H1 (cell line): ENCODE data around the gene KLHDC8A. TPM values are rescaled to one million over a fixed set of nuclear protein-coding genes. Genes with fewer than 3 reads are reported as not detected.
A peak's percentile ranks its signal among the peaks of the same experiment; 100 is the strongest.

Source experiments
- CTCF ChIA-PET: fragments of 300-600 bp; sonication (Branson Sonifier 250); formaldehyde crosslinking; loops from one replicate; lab custom pipeline; 2021; ENCODE audit not compliant: partially characterized antibody; lab: Charles Lee
- POLR2A ChIA-PET: fragments of 300-600 bp; sonication (Branson Sonifier 250); formaldehyde crosslinking; loops from one replicate; lab custom pipeline; 2021; ENCODE audit warnings: inconsistent platforms; ENCODE audit not compliant: partially characterized antibody; lab: Charles Lee
- DNase-seq, 2 experiments: peaks; one replicate each; pipeline versions ENCODE4 v3.0.0 to v3.0.0-alpha.2; 2010 to 2022; ENCODE audit warnings: low spot score in 2 of 2, low read depth in 1 of 2, mixed read lengths in 1 of 2
- FAIRE-seq: peaks from 2 replicates; lab custom pipeline; 2011; peaks lifted over from hg19 to GRCh38; lab: Jason Lieb, UNC
- H2AFZ ChIP-seq: 2 replicates; pipeline ENCODE4 v1.8.1; 2012; ENCODE audit warnings: low read length, inconsistent platforms
- H2AK5ac ChIP-seq: 2 replicates; pipeline ENCODE4 v1.6.1; 2013; ENCODE audit warnings: low read depth, low read length
- H2BK120ac ChIP-seq: replicated peaks from 2 replicates; pipeline ENCODE3; 2013; ENCODE audit warnings: low read depth, low read length, inconsistent platforms
- H2BK12ac ChIP-seq: 2 replicates; pipeline ENCODE4 v1.6.1; 2013; ENCODE audit warnings: low read depth, low read length
- H2BK15ac ChIP-seq: 2 replicates; pipeline ENCODE4 v1.6.1; 2013; ENCODE audit warnings: low read length
- H2BK20ac ChIP-seq: 2 replicates; pipeline ENCODE4 v1.6.1; 2013; ENCODE audit warnings: low read length
- H2BK5ac ChIP-seq: 2 replicates; pipeline ENCODE4 v1.6.1; 2013; ENCODE audit warnings: low read depth, low read length
- H3K14ac ChIP-seq: 2 replicates; pipeline ENCODE4 v1.6.1; 2013; ENCODE audit warnings: inconsistent platforms; ENCODE audit not compliant: insufficient read length
- H3K18ac ChIP-seq: 2 replicates; pipeline ENCODE4 v1.6.1; 2013; ENCODE audit warnings: low read length; ENCODE audit errors: extremely low read depth
- H3K23ac ChIP-seq: 2 replicates; pipeline ENCODE4 v1.6.1; 2013; ENCODE audit warnings: inconsistent platforms; ENCODE audit not compliant: insufficient read length
- H3K23me2 ChIP-seq: 2 replicates; pipeline ENCODE4 v1.6.1; 2013; ENCODE audit warnings: low read depth, low read length
- H3K27ac ChIP-seq: 2 replicates; pipeline ENCODE4 v1.6.1; 2011; ENCODE audit warnings: low read depth, low read length, inconsistent platforms
- H3K27me3 ChIP-seq, 4 experiments: replicated peaks in 1 of 4; 1 replicate in 1 of 4; 2 replicates in 3 of 4; pipeline versions ENCODE4 v1.6.1 to v1.8.1; 2011 to 2013; ENCODE audit warnings: low read length in 3 of 4, mild to moderate bottlenecking in 3 of 4, inconsistent platforms in 2 of 4, mixed read lengths in 2 of 4, moderate library complexity in 1 of 4; ENCODE audit not compliant: control insufficient read depth in 3 of 4, insufficient read depth in 3 of 4; ENCODE audit errors: extremely low read depth in 1 of 4
- H3K36me3 ChIP-seq, 4 experiments: 2 replicates each; pipeline versions ENCODE4 v1.6.1 to v1.8.1; 2011 to 2013; ENCODE audit warnings: mild to moderate bottlenecking in 4 of 4, low read length in 3 of 4, moderate library complexity in 2 of 4, control low read depth in 1 of 4, inconsistent platforms in 1 of 4; ENCODE audit not compliant: insufficient read depth in 4 of 4, control insufficient read depth in 2 of 4
- H3K4ac ChIP-seq: replicated peaks from 2 replicates; pipeline ENCODE3; 2013; ENCODE audit warnings: low read length, low read depth, mixed read lengths, inconsistent platforms; ENCODE audit not compliant: insufficient read length
- H3K4me1 ChIP-seq, 4 experiments: replicated peaks in 1 of 4; 1 replicate in 1 of 4; 2 replicates in 3 of 4; pipeline versions ENCODE4 v1.6.1 to v1.8.1; 2011 to 2013; ENCODE audit warnings: low read length in 3 of 4, inconsistent platforms in 2 of 4, mixed read lengths in 1 of 4; ENCODE audit not compliant: insufficient read depth in 4 of 4, control insufficient read depth in 3 of 4
- H3K4me2 ChIP-seq, 2 experiments: 2 replicates each; pipeline versions ENCODE4 v1.6.1 to v1.8.1; 2011 to 2013; ENCODE audit warnings: low read depth in 2 of 2, low read length in 2 of 2, control low read depth in 1 of 2, inconsistent platforms in 1 of 2, mild to moderate bottlenecking in 1 of 2; ENCODE audit not compliant: insufficient read depth in 1 of 2
- H3K4me3 ChIP-seq, 4 experiments: fragments of 200-600, 300-600 bp in 1 of 4; sonication (generic), shearing (Covaris generic), sonication (Bioruptor Twin) in 1 of 4; 2 replicates each; pipeline versions ENCODE4 v1.5.1 to v1.8.1; 2011 to 2016; ENCODE audit warnings: low read length in 4 of 4, low read depth in 3 of 4, control low read depth in 2 of 4, inconsistent platforms in 2 of 4, mild to moderate bottlenecking in 2 of 4, mixed read lengths in 1 of 4, moderate library complexity in 1 of 4; ENCODE audit not compliant: insufficient read depth in 2 of 4; ENCODE audit errors: extremely low read depth in 1 of 4
- H3K56ac ChIP-seq: replicated peaks from 2 replicates; pipeline ENCODE3; 2013; ENCODE audit warnings: low read depth, mild to moderate bottlenecking, mixed read lengths, low read length, inconsistent platforms; ENCODE audit not compliant: insufficient read length
- H3K79me1 ChIP-seq: 2 replicates; pipeline ENCODE4 v1.6.1; 2013; ENCODE audit warnings: low read depth, low read length, control low read depth
- H3K79me2 ChIP-seq, 2 experiments: 2 replicates each; pipeline versions ENCODE4 v1.6.1 to v1.8.1; 2012 to 2013; ENCODE audit warnings: low read length in 2 of 2, mild to moderate bottlenecking in 2 of 2, inconsistent platforms in 1 of 2; ENCODE audit not compliant: insufficient read depth in 2 of 2, control insufficient read depth in 1 of 2
- H3K9ac ChIP-seq, 4 experiments: replicated peaks in 1 of 4; 1 replicate in 1 of 4; 2 replicates in 3 of 4; pipeline versions ENCODE4 v1.6.1 to v1.8.1; 2011 to 2013; ENCODE audit warnings: low read depth in 3 of 4, low read length in 3 of 4, control low read depth in 2 of 4, mild to moderate bottlenecking in 2 of 4, moderate library complexity in 2 of 4, inconsistent platforms in 1 of 4; ENCODE audit errors: extremely low read depth in 1 of 4
- H3K9me3 ChIP-seq, 2 experiments: 2 replicates each; pipeline versions ENCODE4 v1.6.1 to v1.8.1; 2012 to 2013; ENCODE audit warnings: mild to moderate bottlenecking in 2 of 2, moderate library complexity in 2 of 2, control low read depth in 1 of 2, inconsistent platforms in 1 of 2, low read depth in 1 of 2, low read length in 1 of 2, mixed read lengths in 1 of 2; ENCODE audit not compliant: insufficient read depth in 2 of 2
- H4K20me1 ChIP-seq, 2 experiments: replicated peaks in 1 of 2; 2 replicates each; pipeline versions ENCODE3 to v1.8.1; 2011 to 2013; ENCODE audit warnings: inconsistent platforms in 2 of 2, low read length in 2 of 2, mild to moderate bottlenecking in 1 of 2; ENCODE audit not compliant: insufficient read depth in 2 of 2, control insufficient read depth in 1 of 2
- H4K5ac ChIP-seq: 2 replicates; pipeline ENCODE4 v1.6.1; 2013; ENCODE audit warnings: low read length, low read depth, mixed read lengths, inconsistent platforms; ENCODE audit not compliant: insufficient read length
- H4K8ac ChIP-seq: 2 replicates; pipeline ENCODE4 v1.8.0; 2013; ENCODE audit warnings: mild to moderate bottlenecking, moderate library complexity, low read length, inconsistent platforms; ENCODE audit not compliant: insufficient read depth; ENCODE audit errors: extremely low read depth
- H4K91ac ChIP-seq: replicated peaks from 2 replicates; pipeline ENCODE3; 2013; ENCODE audit warnings: low read length, mixed read lengths, inconsistent platforms; ENCODE audit not compliant: insufficient read length
- BCL11A ChIP-seq, 2 experiments: IDR thresholded peaks; one replicate each; pipeline ENCODE4 v1.6.1; 2011; ENCODE audit warnings: low read depth in 2 of 2, low read length in 2 of 2, mild to moderate bottlenecking in 2 of 2
- KDM5A ChIP-seq: fragments of 200-600 bp; IDR thresholded peaks from 2 replicates; pipeline ENCODE4 v1.7.1; 2012; ENCODE audit warnings: mild to moderate bottlenecking, low read length, inconsistent platforms, mixed read lengths
- RFX5 ChIP-seq: IDR thresholded peaks from 2 replicates; pipeline ENCODE4 v1.6.1; 2011; ENCODE audit warnings: low read depth, low read length, improper control_type of control experiment, borderline replicate concordance
- SAP30 ChIP-seq: fragments of 300-600 bp; sonication (generic); IDR thresholded peaks from 2 replicates; pipeline ENCODE4 v1.7.1; 2012; ENCODE audit warnings: low read length, moderate library complexity, mild to moderate bottlenecking, inconsistent platforms; ENCODE audit not compliant: insufficient read depth, insufficient replicate concordance
- WGBS, 2 experiments: shearing (Covaris generic) in 1 of 2; methylation state at CpG; one replicate each; pipeline versions ENCODE4 v1.1.6 to v1.1.7; 2013 to 2015; ENCODE audit warnings: low lambda C conversion rate in 2 of 2, mixed read lengths in 2 of 2, inconsistent platforms in 1 of 2, low coverage in 1 of 2, missing lambda C conversion rate in 1 of 2; ENCODE audit not compliant: insufficient replicate concordance in 2 of 2, insufficient coverage in 1 of 2, insufficient read length in 1 of 2; ENCODE audit errors: extremely low coverage in 1 of 2, missing lambda C conversion rate in 1 of 2; 5-methylcytosine and 5-hydroxymethylcytosine counted together
- polyA plus RNA-seq, 7 experiments: library from polyadenylated mRNA; depleted of rRNA in 3 of 7; stranded (reverse) in 5 of 7; unstranded in 2 of 7; fragments of >200 nt in 5 of 7; fragments of 200-250 nt in 2 of 7; gene quantifications; 1 replicate in 5 of 7; 2 replicates in 1 of 7; 4 replicates in 1 of 7; pipeline versions ENCODE4 v1.2.1 to v1.2.3, GENCODE V29; 2011 to 2013; ENCODE audit warnings: missing spikeins in 2 of 7, mixed read lengths in 2 of 7
- total RNA-seq: library from RNA; stranded (reverse); fragmentation: NEBNext Ultra II Directional; extraction: Animal tissue kit (Norgen Biotek cat#: 25700); gene quantifications from 2 replicates; pipeline ENCODE4 v1.2.1, GENCODE V29; 2021

The KLHDC8A gene
- total and polyA plus RNA-seq, 2 of the 8 experiments (the other 6 are each of a cell fraction or from before 2014, with no cell fraction given) = 1.9 to 3.4 TPM

- H3K27ac ChIP-seq = no peak overlapping the region
- no peak overlapping the region for H2AFZ ChIP-seq
- no peak overlapping the region for H3K4ac ChIP-seq
- peaks cover 2% of the 10 kb centered on the region; the same call in 1 of the 2 replicates for H3K23me2 ChIP-seq
- H2AK5ac ChIP-seq = no peak overlapping the region
- no peaks in the 10 kb centered on the region for H4K20me1 ChIP-seq
- no peak for FAIRE-seq
- 0 out of 2 replicates have a peak overlapping the region, but pooled peaks have one; percentile 52 for H2BK20ac ChIP-seq
- no peaks in the 10 kb centered on the region for H3K9me3 ChIP-seq
- no peak overlapping the region for H4K5ac ChIP-seq
- H3K27me3 ChIP-seq = no peaks in the 10 kb centered on the region
- no peak overlapping the region; the same call in 1 of the 2 replicates for H4K8ac ChIP-seq
- H2BK12ac ChIP-seq = 0 out of 2 replicates have a peak overlapping the region, but pooled peaks have one; percentile 22
- no peak overlapping the region for H3K4me2 ChIP-seq
- DNase-seq = no peak
- H3K4me1 ChIP-seq = peaks cover 3 to 14% (median 7%) of the 10 kb centered on the region in 4 experiments
- no peak overlapping the region for H3K4me3 ChIP-seq
- H3K14ac ChIP-seq = no peak overlapping the region
- H2BK15ac ChIP-seq = peak overlapping the region; percentile 65; the same call in 1 of the 2 replicates
- no peak overlapping the region for H3K18ac ChIP-seq
- H3K56ac ChIP-seq = no peak overlapping the region
- no peak overlapping the region for H4K91ac ChIP-seq
- ChIA-PET CTCF (interaction anchor here (0.9 to 67.1 kb wide), 12 partner anchors 9 to 198 kb away, joined by 3 to 2424 read pairs (median 25); no protein-coding TSS in a partner anchor), POLR2A (interaction anchor here (1.5 to 11.0 kb wide), 4 partner anchors 13 to 54 kb away, joined by 5 to 134 read pairs (median 45); no protein-coding TSS in a partner anchor)
- WGBS, 2 experiments = 86% methylated on average over 11 of the region's 11 CpGs; no CpG with 5 or more reads in 1 of the 2 experiments
- H2BK5ac ChIP-seq = no peak overlapping the region
- H3K79me2 ChIP-seq = no peaks in the 10 kb centered on the region
- H3K23ac ChIP-seq = no peak overlapping the region
- no peak overlapping the region for H3K9ac ChIP-seq
- no peaks in the 10 kb centered on the region for H3K36me3 ChIP-seq
- no peak overlapping the region for H2BK120ac ChIP-seq
- no peaks in the 10 kb centered on the region for H3K79me1 ChIP-seq
- TF ChIP-seq SAP30 = no peak
- no peak for TF ChIP-seq RFX5
- TF ChIP-seq KDM5A = no peak
- no peak for TF ChIP-seq BCL11A (IDR thresholded peaks at IDR 0.05; ENCODE audit: low read depth in 2 of 2, low read length in 2 of 2)
Observed at GRCh38 chr1:205326812-205327466, 29.8 kb downstream of the KLHDC8A start.
